Kidney (tissue), 14 donors: Measurements from ENCODE around the gene SH3GL3. TPM values are rescaled to one million over a fixed set of nuclear protein-coding genes. Genes with fewer than 3 reads are reported as not detected.

ENCODE experiments used
- DNase-seq, 5 donors: peaks; one replicate each; pipeline ENCODE4 v3.0.0-alpha.2; 2013 to 2020
- FAIRE-seq: peaks from 2 replicates; lab custom pipeline; 2012; peaks lifted over from hg19 to GRCh38; lab: Jason Lieb, UNC
- H3K27ac ChIP-seq, 2 donors: one replicate each; pipeline ENCODE4 v1.7.0; 2013; ENCODE audit warnings: low read depth in 2 of 2, low read length in 2 of 2, inconsistent platforms in 1 of 2
- H3K27me3 ChIP-seq: one replicate; pipeline ENCODE4 v1.7.1; 2013; ENCODE audit warnings: low read length, inconsistent platforms; ENCODE audit not compliant: control insufficient read depth, insufficient read depth
- H3K36me3 ChIP-seq, 3 donors: one replicate each; pipeline versions ENCODE4 v1.7.0 to v1.7.1; 2013; ENCODE audit warnings: low read length in 3 of 3, control low read depth in 1 of 3, inconsistent platforms in 1 of 3; ENCODE audit not compliant: insufficient read depth in 3 of 3, control insufficient read depth in 2 of 3
- H3K4me1 ChIP-seq, 3 donors: one replicate each; pipeline versions ENCODE4 v1.7.0 to v1.7.1; 2013; ENCODE audit warnings: low read length in 3 of 3, inconsistent platforms in 1 of 3, low read depth in 1 of 3; ENCODE audit not compliant: control insufficient read depth in 2 of 3, insufficient read depth in 2 of 3
- H3K4me3 ChIP-seq, 3 donors: one replicate each; pipeline versions ENCODE4 v1.7.0 to v1.8.1; 2013; ENCODE audit warnings: low read length in 3 of 3, control low read depth in 1 of 3, inconsistent platforms in 1 of 3
- H3K9ac ChIP-seq, 3 donors: one replicate each; pipeline versions ENCODE4 v1.7.0 to v1.7.1; 2013; ENCODE audit warnings: low read length in 3 of 3, control low read depth in 1 of 3, inconsistent platforms in 1 of 3
- H3K9me3 ChIP-seq, 3 donors: one replicate each; pipeline versions ENCODE4 v1.7.0 to v1.7.1; 2013; ENCODE audit warnings: low read length in 3 of 3, control low read depth in 1 of 3, inconsistent platforms in 1 of 3; ENCODE audit not compliant: control insufficient read depth in 2 of 3, insufficient read depth in 1 of 3
- intact Hi-C: fragments of 100-400 bp; cut with DNase I; formaldehyde crosslinking; loops from one replicate; pipeline ENCODE4 v1.11.1; 2022
- polyA plus RNA-seq: library from polyadenylated mRNA; stranded (reverse); fragments of 350-450 nt; fragmentation: Illumina TruSeq; extraction: RNeasy Lipid Tissue Mini Kit (QIAGEN cat#74804); gene quantifications from one replicate; pipeline ENCODE4 v1.2.3, GENCODE V29; 2014; ENCODE audit warnings: low read depth, low replicate concordance; ENCODE audit not compliant: insufficient read depth
- total RNA-seq: library from RNA; stranded (reverse); fragmentation: NEBNext Ultra II Directional; extraction: Animal tissue kit (Norgen Biotek cat#: 25700); gene quantifications from one replicate; pipeline ENCODE4 v1.2.1, GENCODE V29; 2021
- TF ChIP-seq, protein P1 (sequence below): IDR thresholded peaks from 3 replicates; pipeline ENCODE4 v1.5.1; 2012; ENCODE audit warnings: mild to moderate bottlenecking, moderate library complexity, borderline replicate concordance; ENCODE audit not compliant: insufficient read depth; ENCODE audit errors: extremely low read depth
- donor health status: control.
- donor health status: control.
- donor health status: control.
- donor health status: control.
- donor health status: control.
- donor health status: DM: yes; HTN: yes; CAD: no.
- donor health status: Normal renal cell carcinoma (clear cell type).

SH3GL3 gene
- total and polyA plus RNA-seq, 2 donors from 2014 or later, result 0.47 TPM; not detected in 1

DNA sequence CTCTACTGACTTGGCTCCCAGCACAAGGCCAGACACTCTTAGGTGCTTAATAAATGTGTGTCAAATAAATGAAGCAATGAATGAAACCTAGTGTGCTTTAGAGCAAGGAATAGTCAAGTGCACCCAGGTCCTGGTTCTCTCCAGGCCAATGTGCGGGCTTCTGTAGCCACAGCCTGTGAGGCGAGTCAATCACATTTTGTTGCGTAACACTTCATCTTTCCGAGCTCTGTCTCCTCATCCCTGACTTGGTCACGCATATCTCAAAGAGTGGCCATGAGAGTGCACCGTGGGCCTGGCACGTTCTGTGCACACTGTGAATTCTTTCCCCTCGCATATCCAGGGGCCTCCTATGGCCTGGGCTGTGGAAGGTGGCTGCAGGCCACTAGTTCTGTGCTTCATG is 11.4 kb upstream of the SH3GL3 start:
- FAIRE-seq, result no peak

DNA sequence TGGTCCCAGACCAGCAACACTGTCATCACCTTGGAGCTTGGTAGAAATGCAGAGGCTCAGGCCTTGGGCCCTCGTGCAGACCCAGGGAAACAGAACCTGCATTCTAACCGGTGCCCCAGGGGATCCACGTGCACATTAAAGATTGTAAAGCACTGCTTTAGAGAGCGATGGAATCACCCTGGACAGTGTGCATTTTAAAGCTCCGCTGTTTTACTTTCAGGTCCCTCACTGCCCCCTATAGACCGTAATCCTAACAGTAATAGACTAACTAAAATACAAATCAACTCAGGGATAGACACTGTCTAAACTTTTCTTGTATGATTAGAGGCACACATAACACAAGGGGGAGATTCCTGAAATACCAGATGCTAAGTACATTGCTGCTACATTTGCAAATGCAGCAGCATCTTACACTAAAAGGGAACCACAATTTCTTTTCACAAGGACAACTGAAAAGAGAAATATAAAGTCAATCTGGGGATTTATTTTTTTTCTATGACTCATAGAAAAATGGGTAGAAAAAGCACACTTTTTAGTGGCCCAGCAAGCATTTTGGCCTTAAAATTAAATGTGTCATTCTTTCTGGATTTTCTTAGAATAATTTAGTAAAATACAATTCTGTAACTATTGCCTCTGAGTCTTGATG is 10.5 kb upstream of the SH3GL3 start:
- H3K36me3 ChIP-seq, result no peaks in the 10 kb centered on the region
- intact Hi-C loops, result no loop called here
- no peaks in the 10 kb centered on the region for H3K4me1 ChIP-seq
- H3K27me3 ChIP-seq, result no peaks in the 10 kb centered on the region
- no peaks in the 10 kb centered on the region for H3K9me3 ChIP-seq
- no peak overlapping the region for H3K9ac ChIP-seq
- H3K27ac ChIP-seq, result no peak overlapping the region
- DNase-seq, result peak in 2 of 5 donors; percentile 70 to 76
- no peak for FAIRE-seq
- TF ChIP-seq, protein P1, sequence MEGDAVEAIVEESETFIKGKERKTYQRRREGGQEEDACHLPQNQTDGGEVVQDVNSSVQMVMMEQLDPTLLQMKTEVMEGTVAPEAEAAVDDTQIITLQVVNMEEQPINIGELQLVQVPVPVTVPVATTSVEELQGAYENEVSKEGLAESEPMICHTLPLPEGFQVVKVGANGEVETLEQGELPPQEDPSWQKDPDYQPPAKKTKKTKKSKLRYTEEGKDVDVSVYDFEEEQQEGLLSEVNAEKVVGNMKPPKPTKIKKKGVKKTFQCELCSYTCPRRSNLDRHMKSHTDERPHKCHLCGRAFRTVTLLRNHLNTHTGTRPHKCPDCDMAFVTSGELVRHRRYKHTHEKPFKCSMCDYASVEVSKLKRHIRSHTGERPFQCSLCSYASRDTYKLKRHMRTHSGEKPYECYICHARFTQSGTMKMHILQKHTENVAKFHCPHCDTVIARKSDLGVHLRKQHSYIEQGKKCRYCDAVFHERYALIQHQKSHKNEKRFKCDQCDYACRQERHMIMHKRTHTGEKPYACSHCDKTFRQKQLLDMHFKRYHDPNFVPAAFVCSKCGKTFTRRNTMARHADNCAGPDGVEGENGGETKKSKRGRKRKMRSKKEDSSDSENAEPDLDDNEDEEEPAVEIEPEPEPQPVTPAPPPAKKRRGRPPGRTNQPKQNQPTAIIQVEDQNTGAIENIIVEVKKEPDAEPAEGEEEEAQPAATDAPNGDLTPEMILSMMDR, result peak; percentile 6
- H3K4me3 ChIP-seq, result no peak overlapping the region

More for the DNA sequence above, 11.4 kb upstream of the SH3GL3 start:
- Histone ChIP-seq H3K27me3 (no peaks in the 10 kb centered on the region), H3K9me3 (no peaks in the 10 kb centered on the region), H3K4me1 (no peaks in the 10 kb centered on the region), H3K4me3 (no peak overlapping the region), H3K9ac (no peak overlapping the region), H3K27ac (no peak overlapping the region), H3K36me3 (no peaks in the 10 kb centered on the region)
- no peak for DNase-seq
- intact Hi-C loops, result no loop called here
- TF ChIP-seq, protein P1, result no peak

DNA sequence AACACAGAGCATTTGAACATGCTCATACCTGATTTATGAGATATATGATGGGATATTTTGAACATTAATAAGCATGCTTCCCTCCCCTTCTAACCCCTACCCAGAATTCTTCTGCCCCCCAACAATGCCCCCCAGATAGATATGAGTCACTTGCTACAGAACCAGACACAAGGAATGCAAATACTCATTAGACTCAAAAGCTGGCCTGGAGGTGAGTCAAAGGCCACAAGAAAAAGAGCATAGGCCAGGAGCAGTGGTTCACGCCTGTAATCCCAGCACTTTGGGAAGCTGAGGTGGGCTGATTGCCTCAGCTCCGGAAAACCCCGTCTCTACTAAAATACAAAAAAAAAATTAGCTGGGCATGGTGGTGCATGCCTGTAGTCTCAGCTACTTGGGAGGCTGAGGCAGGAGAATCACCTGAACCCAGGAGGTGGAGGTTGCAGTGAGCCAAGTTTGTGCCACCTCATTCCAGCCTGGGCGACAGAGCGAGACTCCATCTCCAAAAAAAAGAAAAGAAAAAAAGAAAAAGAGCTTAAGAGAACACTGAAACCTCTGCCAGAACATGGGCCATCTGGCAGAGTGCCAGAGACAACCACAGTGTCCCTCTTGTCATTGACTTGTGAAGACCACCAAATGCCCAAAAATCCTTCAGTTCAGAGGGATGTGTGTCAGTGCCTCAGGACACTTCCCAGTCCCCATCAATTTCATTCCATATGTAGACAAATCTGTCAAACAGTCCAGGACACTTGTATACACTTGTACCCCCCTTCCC is 3.9 kb upstream of the SH3GL3 start:
- H3K27me3 ChIP-seq, result no peaks in the 10 kb centered on the region
- DNase-seq (no peak), FAIRE-seq (no peak)
- TF ChIP-seq, protein P1, result no peak
- H3K36me3 ChIP-seq, result no peaks in the 10 kb centered on the region
- no peak overlapping the region for H3K4me3 ChIP-seq
- no peak overlapping the region for H3K27ac ChIP-seq
- no peak overlapping the region for H3K9ac ChIP-seq
- H3K9me3 ChIP-seq, result no peaks in the 10 kb centered on the region
- intact Hi-C loops, result loop anchor here (10.0 kb wide), 1 partner anchor 122 kb away; no protein-coding TSS in a partner anchor
- peaks cover 0 to 2% (median 0%) of the 10 kb centered on the region in 3 donors for H3K4me1 ChIP-seq
